A673 (cell line): ENCODE results near the gene CNIH3. TPM values are rescaled to one million over a fixed set of nuclear protein-coding genes. Genes with fewer than 3 reads are reported as not detected.

Experiments used
- BruUV-seq: library from RNA; stranded (reverse); fragments of 400-500 nt; replicated peaks from 2 replicates; lab custom pipeline; 2021; lab: Mats Ljungman, UMichigan
- CTCF ChIA-PET: fragments of 300-600 bp; sonication (Branson Sonifier 250); formaldehyde crosslinking; loops from one replicate; lab custom pipeline; 2022; ENCODE audit warnings: antibody characterized with exemption; lab: Charles Lee
- POLR2A ChIA-PET: fragments of 300-600 bp; sonication (Branson Sonifier 250); formaldehyde crosslinking; loops from one replicate; lab custom pipeline; 2022; ENCODE audit warnings: antibody characterized with exemption; ENCODE audit not compliant: low non-redundant PET; lab: Charles Lee
- DNase-seq: peaks from one replicate; pipeline ENCODE4 v3.0.0-alpha.2; 2015; ENCODE audit warnings: low spot score
- H3K27ac ChIP-seq: fragments of 200-600 bp; sonication (generic); 2 replicates; pipeline ENCODE4 v1.5.1; 2016; ENCODE audit warnings: mixed run types, low read depth, mild to moderate bottlenecking, mixed read lengths, antibody characterized with exemption, low read length; ENCODE audit not compliant: poor library complexity, severe bottlenecking
- H3K27me3 ChIP-seq: fragments of 200-600 bp; sonication (generic); replicated peaks from 2 replicates; pipeline ENCODE4 v1.6.1; 2017; ENCODE audit warnings: mixed run types, low read depth, mild to moderate bottlenecking, mixed read lengths, antibody characterized with exemption, low read length; ENCODE audit not compliant: insufficient read depth, poor library complexity
- H3K36me3 ChIP-seq: fragments of 200-600 bp; sonication (generic); 2 replicates; pipeline ENCODE4 v1.6.1; 2016; ENCODE audit warnings: mixed run types, mild to moderate bottlenecking, mixed read lengths, antibody characterized with exemption, low read length; ENCODE audit not compliant: insufficient read depth, poor library complexity, severe bottlenecking
- H3K4me1 ChIP-seq: fragments of 200-600 bp; sonication (generic); 2 replicates; pipeline ENCODE4 v1.6.1; 2017; ENCODE audit warnings: mixed run types, mild to moderate bottlenecking, mixed read lengths, antibody characterized with exemption, low read length; ENCODE audit not compliant: insufficient read depth, poor library complexity, severe bottlenecking
- H3K4me3 ChIP-seq: fragments of 200-600 bp; sonication (generic); 2 replicates; pipeline ENCODE4 v1.5.1; 2016; ENCODE audit warnings: low read depth, mixed run types, mild to moderate bottlenecking, mixed read lengths, low read length; ENCODE audit not compliant: poor library complexity, severe bottlenecking
- H3K9me3 ChIP-seq: fragments of 200-600 bp; sonication (generic); 2 replicates; pipeline ENCODE4 v1.6.1; 2016; ENCODE audit warnings: mixed run types, low read depth, mild to moderate bottlenecking, mixed read lengths, antibody characterized with exemption, low read length; ENCODE audit not compliant: poor library complexity, severe bottlenecking
- CTCF ChIP-seq: fragments of 300-800, 200-600 bp; sonication (generic); conservative IDR thresholded peaks from 2 replicates; pipeline ENCODE4 v1.5.1; 2017; ENCODE audit warnings: low read depth, mild to moderate bottlenecking, antibody characterized with exemption, low read length, moderate library complexity, mixed read lengths
- EZH2 ChIP-seq: fragments of 200-600 bp; sonication (generic); IDR thresholded peaks from 2 replicates; pipeline ENCODE4 v1.6.1; 2017; ENCODE audit warnings: borderline replicate concordance, low read depth, mild to moderate bottlenecking, mixed read lengths, antibody characterized with exemption, low read length; ENCODE audit not compliant: poor library complexity, severe bottlenecking
- intact Hi-C: fragments of 100-400 bp; cut with micrococcal nuclease; formaldehyde crosslinking; loops from one replicate; pipeline ENCODE4 v1.10.0; 2022; ENCODE audit not compliant: unreplicated experiment
- total RNA-seq: library from RNA; stranded (reverse); gene quantifications from 2 replicates; pipeline ENCODE4 v1.2.3, GENCODE V29; 2021

The CNIH3 gene
- total RNA-seq, 1 experiment from 2014 or later = 3.8 TPM

GRCh38 chr1:224670506-224670905 lies 54.4 kb downstream of the CNIH3 start:
- no peaks in the 10 kb centered on the region for H3K4me1 ChIP-seq
- H3K36me3 ChIP-seq = no peaks in the 10 kb centered on the region
- TF ChIP-seq CTCF (no peak), EZH2 (no peak)
- H3K27me3 ChIP-seq = no peaks in the 10 kb centered on the region
- H3K4me3 ChIP-seq = no peak overlapping the region
- H3K27ac ChIP-seq = no peak overlapping the region
- ChIA-PET CTCF (no interaction called here), POLR2A (no interaction called here)
- DNase-seq = no peak
- H3K9me3 ChIP-seq = no peaks in the 10 kb centered on the region
- BruUV-seq = no TSS peak
- intact Hi-C loops = no loop called here

- Histone ChIP-seq H3K4me3 (no peak overlapping the region), H3K27me3 (no peaks in the 10 kb centered on the region), H3K27ac (no peak overlapping the region), H3K36me3 (no peaks in the 10 kb centered on the region), H3K4me1 (no peaks in the 10 kb centered on the region), H3K9me3 (no peaks in the 10 kb centered on the region)
- CTCF ChIA-PET = no interaction called here
- POLR2A ChIA-PET = no interaction called here
- BruUV-seq = no TSS peak
- TF ChIP-seq CTCF = no peak
- TF ChIP-seq EZH2 = no peak
- intact Hi-C loops = no loop called here
- DNase-seq = no peak
These were observed 55.0 kb downstream of the CNIH3 start for GRCh38 chr1:224671076-224671475.

GRCh38 chr1:224673141-224673540 lies 57.0 kb downstream of the CNIH3 start:
- no peaks in the 10 kb centered on the region for H3K4me1 ChIP-seq
- ChIA-PET CTCF (no interaction called here), POLR2A (no interaction called here)
- no TSS peak for BruUV-seq
- intact Hi-C loops = no loop called here
- H3K27ac ChIP-seq = no peak overlapping the region
- no peaks in the 10 kb centered on the region for H3K36me3 ChIP-seq
- no peaks in the 10 kb centered on the region for H3K27me3 ChIP-seq
- DNase-seq = no peak
- no peak overlapping the region for H3K4me3 ChIP-seq
- no peaks in the 10 kb centered on the region for H3K9me3 ChIP-seq
- TF ChIP-seq CTCF = no peak
- TF ChIP-seq EZH2 = no peak
